Endothelial cell of umbilical vein (primary cell): Measurements from ENCODE around the gene DIS3L2. TPM values are rescaled to one million over a fixed set of nuclear protein-coding genes. Genes with fewer than 3 reads are reported as not detected.
A peak's percentile ranks its signal among the peaks of the same experiment; 100 is the strongest.
"Not testable (repeated sequence)": the region's sequence is repeated elsewhere in the genome, so short reads cannot be mapped to it uniquely, and the experiment has no call there.

ENCODE experiments used
- BruUV-seq: library from RNA; stranded (reverse); fragments of 400-500 nt; replicated peaks from 2 replicates; lab custom pipeline; 2021; lab: Mats Ljungman, UMichigan
- CTCF ChIA-PET: fragments of 300-600, 350-600 bp; sonication (Branson Sonifier 250); formaldehyde crosslinking; loops from one replicate; lab custom pipeline; 2021; ENCODE audit warnings: antibody characterized with exemption, inconsistent platforms; lab: Charles Lee
- POLR2A ChIA-PET: fragments of 300-600, 350-600 bp; sonication (Branson Sonifier 250); formaldehyde crosslinking; loops from one replicate; lab custom pipeline; 2021; ENCODE audit warnings: antibody characterized with exemption, inconsistent platforms; lab: Charles Lee
- DNase-seq: peaks from one replicate; pipeline ENCODE4 v3.0.0-alpha.2; 2011; ENCODE audit warnings: low read depth, low spot score
- FAIRE-seq: peaks from 2 replicates; lab custom pipeline; 2011; peaks lifted over from hg19 to GRCh38; lab: Jason Lieb, UNC
- H2AFZ ChIP-seq: 2 replicates; pipeline ENCODE4 v1.6.0; 2012; ENCODE audit warnings: low read depth, low read length, control low read depth, inconsistent platforms
- H3K27ac ChIP-seq: 2 replicates; pipeline ENCODE4 v1.5.1; 2011; ENCODE audit warnings: low read depth, mild to moderate bottlenecking, control low read depth, low read length, moderate library complexity; ENCODE audit not compliant: insufficient read depth
- H3K27me3 ChIP-seq, 2 experiments: 2 replicates each; pipeline versions ENCODE4 v1.6.0 to v1.6.1; 2011; ENCODE audit warnings: low read length in 2 of 2, mixed read lengths in 1 of 2; ENCODE audit not compliant: control insufficient read depth in 2 of 2, insufficient read depth in 2 of 2
- H3K36me3 ChIP-seq, 2 experiments: 2 replicates in 1 of 2; 3 replicates in 1 of 2; pipeline ENCODE4 v1.5.1; 2011; ENCODE audit warnings: low read length in 2 of 2, mild to moderate bottlenecking in 1 of 2, moderate library complexity in 1 of 2; ENCODE audit not compliant: control insufficient read depth in 2 of 2, insufficient read depth in 2 of 2; ENCODE audit errors: extremely low read depth in 1 of 2
- H3K4me1 ChIP-seq: 3 replicates; pipeline ENCODE4 v1.5.1; 2011; ENCODE audit warnings: mild to moderate bottlenecking, low read length; ENCODE audit not compliant: control insufficient read depth, insufficient read depth; ENCODE audit errors: extremely low read depth
- H3K4me2 ChIP-seq: 2 replicates; pipeline ENCODE4 v1.6.1; 2011; ENCODE audit warnings: low read length, control low read depth, mixed read lengths; ENCODE audit not compliant: insufficient read depth
- H3K4me3 ChIP-seq, 3 experiments: fragments of 200-600 bp in 1 of 3; sonication (generic), shearing (Covaris generic) in 1 of 3; replicated peaks in 1 of 3; 2 replicates each; pipeline ENCODE4 v1.5.1; 2011 to 2016; ENCODE audit warnings: control low read depth in 3 of 3, low read length in 3 of 3, mild to moderate bottlenecking in 2 of 3, inconsistent platforms in 1 of 3, low read depth in 1 of 3, moderate library complexity in 1 of 3; ENCODE audit not compliant: insufficient read depth in 1 of 3
- H3K79me2 ChIP-seq: 2 replicates; pipeline ENCODE4 v1.6.0; 2012; ENCODE audit warnings: low read length, inconsistent platforms; ENCODE audit not compliant: control insufficient read depth, insufficient read depth
- H3K9ac ChIP-seq: replicated peaks from 2 replicates; pipeline ENCODE3; 2011; ENCODE audit warnings: low read length, control low read depth; ENCODE audit not compliant: insufficient read depth; ENCODE audit errors: extremely low read depth
- H3K9me1 ChIP-seq: replicated peaks from 3 replicates; pipeline ENCODE4 v1.6.0; 2011; ENCODE audit warnings: mild to moderate bottlenecking, low read length; ENCODE audit not compliant: control insufficient read depth, insufficient read depth; ENCODE audit errors: extremely low read depth
- H3K9me3 ChIP-seq: replicated peaks from 2 replicates; pipeline ENCODE4 v1.5.1; 2012; ENCODE audit warnings: low read length, inconsistent platforms; ENCODE audit not compliant: control insufficient read depth, insufficient read depth
- H4K20me1 ChIP-seq: replicated peaks from 2 replicates; pipeline ENCODE3; 2011; ENCODE audit warnings: mild to moderate bottlenecking, low read length; ENCODE audit not compliant: control insufficient read depth, insufficient read depth; ENCODE audit errors: extremely low read depth
- CTCF ChIP-seq, 2 donors: IDR thresholded peaks; 1 replicate in 1 of 2; 2 replicates in 1 of 2; pipeline ENCODE4 v1.5.1; 2011; ENCODE audit warnings: low read length in 2 of 2, mild to moderate bottlenecking in 2 of 2, moderate library complexity in 2 of 2, control low read depth in 1 of 2, inconsistent platforms in 1 of 2, low read depth in 1 of 2; ENCODE audit not compliant: insufficient read depth in 1 of 2; ENCODE audit errors: extremely low read depth in 1 of 2
- MYC ChIP-seq: IDR thresholded peaks from one replicate; pipeline ENCODE4 v1.6.1; 2011; ENCODE audit warnings: mild to moderate bottlenecking, low read depth, low read length
- dilution Hi-C: fragments of 300-500 bp; cut with MboI; formaldehyde crosslinking; loops from one replicate; pipeline ENCODE4 v1.15.0; 2019; ENCODE audit warnings: low sequenced_read_pairs; ENCODE audit not compliant: extremely low pct_ligation_motif_present
- intact Hi-C: fragments of 100-400 bp; cut with micrococcal nuclease; formaldehyde crosslinking; loops from one replicate; pipeline ENCODE4 v1.10.0; 2022
- polyA plus RNA-seq, 4 experiments: library from polyadenylated mRNA; depleted of rRNA in 3 of 4; stranded (reverse) in 3 of 4; unstranded in 1 of 4; fragments of >200 nt; gene quantifications; 2 replicates each; pipeline versions ENCODE4 v1.2.1 to v1.2.3, GENCODE V29; 2011 to 2012; ENCODE audit warnings: missing spikeins in 1 of 4
- total RNA-seq: library from RNA; stranded (reverse); gene quantifications from 2 replicates; pipeline ENCODE4 v1.2.3, GENCODE V29; 2021

DIS3L2 gene
- total and polyA plus RNA-seq, 2 donors (not counting 3 experiments of a cell fraction or from before 2014, with no cell fraction given) = 14.6 to 31.2 TPM

GRCh38 chr2:232364806-232365594, 403.5 kb downstream of the DIS3L2 start:
- H3K9me3 ChIP-seq, H3K4me1 ChIP-seq, H4K20me1 ChIP-seq, DNase-seq, H2AFZ ChIP-seq, H3K27ac ChIP-seq, H3K79me2 ChIP-seq, H3K9ac ChIP-seq, H3K27me3 ChIP-seq, H3K9me1 ChIP-seq, BruUV-seq, H3K4me3 ChIP-seq, dilution Hi-C loops, POLR2A ChIA-PET, H3K36me3 ChIP-seq, H3K4me2 ChIP-seq, FAIRE-seq: not testable (repeated sequence)
- CTCF ChIA-PET = interaction anchor here (0.7 to 1.6 kb wide), 11 partner anchors 11 to 647 kb away, joined by 3 to 7 read pairs (median 3); no protein-coding TSS in a partner anchor
- intact Hi-C loops = loop anchor here (1.0 kb wide), 1 partner anchor 459 kb away; no protein-coding TSS in a partner anchor

- DNase-seq = no peak
- BruUV-seq = no TSS peak
Observed at GRCh38 chr2:232365621-232366321, 404.3 kb downstream of the DIS3L2 start.

GRCh38 chr2:232366461-232366860, 404.9 kb downstream of the DIS3L2 start:
- H3K27ac ChIP-seq, H3K27me3 ChIP-seq, H3K79me2 ChIP-seq, POLR2A ChIA-PET, DNase-seq, H2AFZ ChIP-seq, H3K4me2 ChIP-seq, intact Hi-C loops, dilution Hi-C loops, H3K9ac ChIP-seq, H3K4me1 ChIP-seq, H4K20me1 ChIP-seq, H3K9me3 ChIP-seq, FAIRE-seq, H3K9me1 ChIP-seq, H3K36me3 ChIP-seq, BruUV-seq, H3K4me3 ChIP-seq: not testable (repeated sequence)
- CTCF ChIA-PET = interaction anchor here (0.8 to 3.6 kb wide), 5 partner anchors 11 to 461 kb away, joined by 3 to 13 read pairs (median 7); partner anchors contain the start of gene ALPP

More at GRCh38 chr2:232365621-232366321, 404.3 kb downstream of the DIS3L2 start:
- TF ChIP-seq CTCF (IDR thresholded peaks at IDR 0.05; ENCODE audit: extremely low read depth in 1 of 2, insufficient read depth in 1 of 2, low read depth in 1 of 2, low read length in 2 of 2) (peak; percentile 24 to 57), MYC (no peak)
- Histone ChIP-seq H3K4me2 (no peak overlapping the region), H3K4me1 (no peaks in the 10 kb centered on the region), H2AFZ (no peak overlapping the region), H3K9me3 (no peaks in the 10 kb centered on the region), H3K9ac (no peak overlapping the region), H3K9me1 (no peaks in the 10 kb centered on the region), H3K79me2 (no peaks in the 10 kb centered on the region), H3K27ac (no peak overlapping the region), H3K4me3 (no peak overlapping the region), H3K27me3 (no peaks in the 10 kb centered on the region), H3K36me3 (no peaks in the 10 kb centered on the region), H4K20me1 (no peaks in the 10 kb centered on the region)
- intact Hi-C loops = loop anchor here (1.0 kb wide), 1 partner anchor 459 kb away; no protein-coding TSS in a partner anchor
- dilution Hi-C loops = no loop called here
- peak; percentile 44 for FAIRE-seq
- POLR2A ChIA-PET = no interaction called here
- CTCF ChIA-PET = interaction anchor here (0.6 to 3.6 kb wide), 11 partner anchors 10 to 465 kb away, joined by 3 to 13 read pairs (median 4); partner anchors contain the start of gene NPPC
